C4-2B (cell line): Measurements from ENCODE around the gene FAM118A.
"Not testable (repeated sequence)": the region's sequence is repeated elsewhere in the genome, so short reads cannot be mapped to it uniquely, and the experiment has no call there.

Source experiments
- H3K27ac ChIP-seq: fragments of 450-650 bp; 2 replicates; pipeline ENCODE4 v1.5.1; 2017
- CTCF ChIP-seq: fragments of 450-650 bp; conservative IDR thresholded peaks from 2 replicates; pipeline ENCODE4 v1.5.1; 2017; ENCODE audit warnings: mild to moderate bottlenecking
- ZFX ChIP-seq: fragments of 450-650 bp; IDR thresholded peaks from 2 replicates; pipeline ENCODE4 v1.6.1; 2017

Gene FAM118A

GRCh38 chr22:45290410-45290936, 19.3 kb upstream of the FAM118A start:
- no peak for TF ChIP-seq ZFX
- H3K27ac ChIP-seq, result peak overlapping the region; percentile 40; the same call in 1 of the 2 replicates

GRCh38 chr22:45291061-45291930, 18.4 kb upstream of the FAM118A start:
- H3K27ac ChIP-seq, result peak overlapping the region; percentile 40; the same call in 1 of the 2 replicates
- no peak for TF ChIP-seq CTCF
- no peak for TF ChIP-seq ZFX

- TF ChIP-seq CTCF (no peak), ZFX (no peak)
- H3K27ac ChIP-seq, result no peak overlapping the region
Observed at GRCh38 chr22:45291931-45292290, 17.8 kb upstream of the FAM118A start.

- no peak overlapping the region for H3K27ac ChIP-seq
- TF ChIP-seq ZFX (no peak), CTCF (no peak)
Observed at GRCh38 chr22:45292731-45293442, 16.8 kb upstream of the FAM118A start.

GRCh38 chr22:45294030-45294429, 15.7 kb upstream of the FAM118A start:
- TF ChIP-seq CTCF (no peak), ZFX (no peak)
- no peak overlapping the region for H3K27ac ChIP-seq

- H3K27ac ChIP-seq, result not testable (repeated sequence)
Observed at GRCh38 chr22:45295004-45295403, 14.7 kb upstream of the FAM118A start.

GRCh38 chr22:45295492-45295891, 14.2 kb upstream of the FAM118A start:
- TF ChIP-seq CTCF (no peak), ZFX (no peak)
- H3K27ac ChIP-seq, result no peak overlapping the region

- no peak overlapping the region for H3K27ac ChIP-seq
- TF ChIP-seq ZFX, result no peak
- no peak for TF ChIP-seq CTCF
Observed at GRCh38 chr22:45296628-45297297, 13.0 kb upstream of the FAM118A start.
